C4-2B (cell line): Measurements from ENCODE around the gene KCNQ1.

ENCODE experiments used
- ZFX ChIP-seq: fragments of 450-650 bp; IDR thresholded peaks from 2 replicates; pipeline ENCODE4 v1.6.1; 2017
- TF ChIP-seq, protein P1 (sequence below): fragments of 450-650 bp; conservative IDR thresholded peaks from 2 replicates; pipeline ENCODE4 v1.5.1; 2017; ENCODE audit warnings: mild to moderate bottlenecking

DNA sequence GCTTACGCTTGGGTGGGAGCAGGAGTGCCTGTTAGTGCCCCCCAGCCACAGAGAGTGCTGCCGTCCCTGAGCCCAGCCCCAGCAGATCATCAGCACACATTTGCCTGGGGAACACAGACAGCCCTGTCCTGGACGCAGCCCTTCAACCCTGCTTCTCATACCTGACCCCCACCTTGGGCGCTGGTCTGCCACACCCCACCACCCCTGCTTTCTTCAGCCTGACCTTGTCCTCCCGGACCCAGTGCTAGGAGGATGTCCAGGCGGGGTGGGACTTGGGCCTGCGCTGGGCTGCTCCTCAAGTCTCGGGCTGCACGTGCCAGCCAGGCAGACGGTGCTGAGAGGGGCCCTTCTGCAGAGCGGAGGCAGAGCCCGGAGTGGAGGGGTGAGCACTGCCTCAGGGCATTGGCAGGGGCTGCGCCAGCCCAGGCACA is 135.8 kb downstream of the KCNQ1 start:
- TF ChIP-seq, protein P1, sequence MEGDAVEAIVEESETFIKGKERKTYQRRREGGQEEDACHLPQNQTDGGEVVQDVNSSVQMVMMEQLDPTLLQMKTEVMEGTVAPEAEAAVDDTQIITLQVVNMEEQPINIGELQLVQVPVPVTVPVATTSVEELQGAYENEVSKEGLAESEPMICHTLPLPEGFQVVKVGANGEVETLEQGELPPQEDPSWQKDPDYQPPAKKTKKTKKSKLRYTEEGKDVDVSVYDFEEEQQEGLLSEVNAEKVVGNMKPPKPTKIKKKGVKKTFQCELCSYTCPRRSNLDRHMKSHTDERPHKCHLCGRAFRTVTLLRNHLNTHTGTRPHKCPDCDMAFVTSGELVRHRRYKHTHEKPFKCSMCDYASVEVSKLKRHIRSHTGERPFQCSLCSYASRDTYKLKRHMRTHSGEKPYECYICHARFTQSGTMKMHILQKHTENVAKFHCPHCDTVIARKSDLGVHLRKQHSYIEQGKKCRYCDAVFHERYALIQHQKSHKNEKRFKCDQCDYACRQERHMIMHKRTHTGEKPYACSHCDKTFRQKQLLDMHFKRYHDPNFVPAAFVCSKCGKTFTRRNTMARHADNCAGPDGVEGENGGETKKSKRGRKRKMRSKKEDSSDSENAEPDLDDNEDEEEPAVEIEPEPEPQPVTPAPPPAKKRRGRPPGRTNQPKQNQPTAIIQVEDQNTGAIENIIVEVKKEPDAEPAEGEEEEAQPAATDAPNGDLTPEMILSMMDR = no peak
- no peak for TF ChIP-seq ZFX
